ENCODE measurements around the gene TMEM212.

The TMEM212 gene

DNA sequence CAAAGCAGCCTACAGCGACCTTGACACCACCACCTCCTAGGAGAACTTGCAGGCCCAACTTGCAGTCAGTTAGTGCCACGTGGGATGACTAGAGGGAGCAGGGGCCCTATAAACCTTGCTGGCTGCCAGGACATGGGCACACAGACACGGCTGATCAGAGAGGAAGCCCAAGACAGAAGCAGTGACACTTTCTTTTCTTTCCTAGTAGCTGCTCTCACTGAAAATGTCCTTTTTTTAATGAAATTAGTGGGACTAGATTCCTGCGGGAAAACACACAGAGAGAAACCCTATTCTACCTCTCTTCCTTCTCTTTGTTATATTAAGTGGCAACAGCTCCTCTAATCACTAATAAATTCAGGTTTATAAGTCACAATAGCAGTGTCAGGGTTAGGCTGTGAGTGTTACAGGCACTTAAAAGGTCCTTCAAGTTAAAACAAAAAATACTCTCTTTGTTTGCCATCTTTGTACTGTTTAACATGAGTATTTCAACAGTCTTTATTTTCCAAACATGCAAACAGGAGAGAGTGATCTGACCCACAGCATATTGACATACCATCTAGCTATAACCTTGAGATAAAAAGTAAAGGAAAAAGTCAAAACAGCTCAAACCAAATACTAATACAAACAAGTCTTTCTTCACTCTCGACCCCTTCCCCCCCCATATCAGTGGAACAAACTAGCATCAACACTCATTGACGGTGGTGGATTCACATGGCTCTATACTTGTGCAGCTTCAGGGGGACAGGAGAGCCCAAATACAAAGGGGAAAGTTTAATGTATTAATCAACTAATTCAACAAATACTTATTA is 2.1 kb upstream of the TMEM212 start:
- no peak for DNase-seq
- Histone ChIP-seq H3K4me1 (ENCODE audit: control insufficient read depth, insufficient read depth, low read length, poor library complexity, severe bottlenecking) (no peaks in the 10 kb centered on the region), H3K27me3 (replicated peaks; ENCODE audit: control insufficient read depth, insufficient read depth, low read length, poor library complexity, severe bottlenecking) (no peaks in the 10 kb centered on the region), H3K36me3 (ENCODE audit: control insufficient read depth, insufficient read depth, low read length) (no peaks in the 10 kb centered on the region), H3K4me3 (ENCODE audit: insufficient read depth, low read depth, low read length, poor library complexity, severe bottlenecking) (no peak overlapping the region), H3K27ac (ENCODE audit: insufficient read depth, low read length, poor library complexity, severe bottlenecking) (no peak overlapping the region), H3K9me3 (ENCODE audit: control insufficient read depth, low read length) (no peaks in the 10 kb centered on the region)

DNA sequence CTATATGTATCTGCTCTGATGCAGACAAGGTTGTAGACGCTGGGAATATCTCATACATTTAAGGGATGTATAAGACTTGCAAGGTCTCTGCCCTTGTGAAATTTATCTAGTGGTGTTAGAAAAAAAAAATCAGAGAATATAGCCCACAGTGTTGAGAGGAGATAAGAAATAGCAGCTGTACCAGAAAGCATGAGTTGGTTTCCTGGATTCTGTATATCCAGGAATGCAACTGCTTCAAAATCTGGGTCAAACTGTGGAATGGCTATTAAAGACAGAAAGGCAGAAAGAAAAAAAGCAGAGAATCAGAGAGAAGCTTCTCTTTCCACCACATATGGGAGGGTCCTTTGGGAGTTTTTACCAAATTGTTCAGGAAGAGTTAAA is 1.5 kb upstream of the TMEM212 start:
- no peaks in the 10 kb centered on the region for H3K4me1 ChIP-seq (ENCODE audit: control insufficient read depth, insufficient read depth, low read length, poor library complexity, severe bottlenecking)
- DNase-seq = no peak
- H3K27ac ChIP-seq (ENCODE audit: insufficient read depth, low read length, poor library complexity, severe bottlenecking) = no peak overlapping the region
- no peaks in the 10 kb centered on the region for H3K36me3 ChIP-seq (ENCODE audit: control insufficient read depth, insufficient read depth, low read length)
- no peaks in the 10 kb centered on the region for H3K9me3 ChIP-seq (ENCODE audit: control insufficient read depth, low read length)
- H3K4me3 ChIP-seq (ENCODE audit: insufficient read depth, low read depth, low read length, poor library complexity, severe bottlenecking) = no peak overlapping the region
- H3K27me3 ChIP-seq (replicated peaks; ENCODE audit: control insufficient read depth, insufficient read depth, low read length, poor library complexity, severe bottlenecking) = no peaks in the 10 kb centered on the region

DNA sequence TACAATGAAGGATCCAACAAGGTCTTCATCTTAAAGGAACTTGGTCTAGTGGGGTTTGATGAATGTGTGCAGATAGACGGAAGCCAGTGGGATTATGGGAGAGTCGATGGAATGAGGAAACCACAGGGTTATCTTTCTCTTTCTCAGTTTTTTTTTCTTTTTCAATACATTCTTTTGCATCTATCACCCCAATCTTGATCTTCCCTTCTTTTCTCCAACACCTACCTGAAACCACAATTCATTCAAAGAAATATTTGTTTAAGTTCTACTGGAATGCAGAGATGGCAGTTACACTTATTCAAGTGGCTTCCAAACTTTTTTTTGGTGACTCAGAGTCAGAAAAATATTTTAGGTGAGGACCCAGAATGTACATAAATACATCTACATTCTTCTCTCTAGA is 1.7 kb downstream of the TMEM212 start:
- no peak for DNase-seq
- no peak overlapping the region for H3K27ac ChIP-seq (ENCODE audit: insufficient read depth, low read length, poor library complexity, severe bottlenecking)
- no peak overlapping the region for H3K4me3 ChIP-seq (ENCODE audit: insufficient read depth, low read depth, low read length, poor library complexity, severe bottlenecking)
- no peaks in the 10 kb centered on the region for H3K9me3 ChIP-seq (ENCODE audit: control insufficient read depth, low read length)
- H3K27me3 ChIP-seq (replicated peaks; ENCODE audit: control insufficient read depth, insufficient read depth, low read length, poor library complexity, severe bottlenecking) = no peaks in the 10 kb centered on the region
- H3K4me1 ChIP-seq (ENCODE audit: control insufficient read depth, insufficient read depth, low read length, poor library complexity, severe bottlenecking) = no peaks in the 10 kb centered on the region
- H3K36me3 ChIP-seq (ENCODE audit: control insufficient read depth, insufficient read depth, low read length) = no peaks in the 10 kb centered on the region

DNA sequence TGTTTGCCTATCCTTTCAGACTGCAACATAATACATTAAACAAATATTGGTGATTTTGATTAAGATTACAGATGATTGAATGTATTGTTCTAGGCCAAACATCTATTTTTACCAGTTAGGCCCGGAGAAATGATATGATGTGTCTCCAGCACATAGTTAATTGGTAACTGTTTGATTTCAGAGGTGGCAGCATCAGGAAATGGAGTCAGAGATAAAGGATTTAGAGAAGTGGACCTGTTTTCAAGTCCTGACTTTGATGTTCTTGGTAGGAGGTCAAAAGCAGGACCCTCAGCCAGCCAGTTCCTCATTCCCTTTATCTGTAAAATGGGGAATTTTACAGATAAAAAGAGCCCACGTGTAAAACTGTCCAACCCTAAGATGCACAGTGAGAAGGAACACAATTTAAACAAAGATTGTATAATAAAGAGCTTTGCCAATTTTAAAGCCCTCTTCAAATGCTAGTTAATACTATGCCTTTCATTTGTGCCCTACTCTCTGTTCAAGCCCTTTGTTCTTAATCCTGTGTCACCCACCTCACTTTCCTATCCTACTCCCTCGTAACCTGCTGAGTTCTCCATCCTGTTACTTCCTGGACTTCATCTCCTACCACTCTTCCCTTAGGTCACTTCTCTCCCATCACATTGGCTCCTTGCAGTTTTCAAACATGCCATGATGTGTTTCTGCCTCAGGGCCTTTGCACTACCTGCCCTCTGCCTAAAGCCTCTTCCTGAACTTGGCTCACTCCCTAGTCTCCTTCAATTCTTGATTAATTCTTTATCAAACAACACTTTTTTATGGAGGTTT is 2.5 kb downstream of the TMEM212 start:
- H3K27ac ChIP-seq (ENCODE audit: insufficient read depth, low read length, poor library complexity, severe bottlenecking) = no peak overlapping the region
- DNase-seq = no peak
- no peaks in the 10 kb centered on the region for H3K9me3 ChIP-seq (ENCODE audit: control insufficient read depth, low read length)
- no peaks in the 10 kb centered on the region for H3K36me3 ChIP-seq (ENCODE audit: control insufficient read depth, insufficient read depth, low read length)
- H3K27me3 ChIP-seq (replicated peaks; ENCODE audit: control insufficient read depth, insufficient read depth, low read length, poor library complexity, severe bottlenecking) = no peaks in the 10 kb centered on the region
- H3K4me3 ChIP-seq (ENCODE audit: insufficient read depth, low read depth, low read length, poor library complexity, severe bottlenecking) = no peak overlapping the region
- H3K4me1 ChIP-seq (ENCODE audit: control insufficient read depth, insufficient read depth, low read length, poor library complexity, severe bottlenecking) = no peaks in the 10 kb centered on the region

DNA sequence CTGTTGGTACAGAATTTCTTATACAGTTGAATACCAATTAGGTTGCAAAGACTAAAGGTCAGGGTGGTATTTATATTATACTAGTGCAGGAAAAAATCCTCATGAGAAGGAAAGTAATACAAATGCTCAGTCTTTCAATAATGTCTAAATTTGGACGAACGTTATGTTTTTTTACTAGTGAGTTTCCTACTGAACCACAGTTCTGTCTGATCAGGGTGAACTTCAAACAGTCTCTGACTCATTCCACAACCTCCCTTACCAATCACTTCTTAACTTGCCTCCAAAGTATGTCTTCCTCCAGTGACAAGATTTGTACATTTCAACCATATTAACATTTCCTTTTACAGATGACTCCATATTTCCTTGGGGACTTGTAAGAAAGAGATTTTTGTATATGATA is 3.4 kb downstream of the TMEM212 start:
- Histone ChIP-seq H3K9me3 (ENCODE audit: control insufficient read depth, low read length) (no peaks in the 10 kb centered on the region), H3K27ac (ENCODE audit: insufficient read depth, low read length, poor library complexity, severe bottlenecking) (no peak overlapping the region), H3K4me1 (ENCODE audit: control insufficient read depth, insufficient read depth, low read length, poor library complexity, severe bottlenecking) (no peaks in the 10 kb centered on the region), H3K36me3 (ENCODE audit: control insufficient read depth, insufficient read depth, low read length) (no peaks in the 10 kb centered on the region), H3K27me3 (replicated peaks; ENCODE audit: control insufficient read depth, insufficient read depth, low read length, poor library complexity, severe bottlenecking) (no peaks in the 10 kb centered on the region), H3K4me3 (ENCODE audit: insufficient read depth, low read depth, low read length, poor library complexity, severe bottlenecking) (no peak overlapping the region)
- DNase-seq = no peak

DNA sequence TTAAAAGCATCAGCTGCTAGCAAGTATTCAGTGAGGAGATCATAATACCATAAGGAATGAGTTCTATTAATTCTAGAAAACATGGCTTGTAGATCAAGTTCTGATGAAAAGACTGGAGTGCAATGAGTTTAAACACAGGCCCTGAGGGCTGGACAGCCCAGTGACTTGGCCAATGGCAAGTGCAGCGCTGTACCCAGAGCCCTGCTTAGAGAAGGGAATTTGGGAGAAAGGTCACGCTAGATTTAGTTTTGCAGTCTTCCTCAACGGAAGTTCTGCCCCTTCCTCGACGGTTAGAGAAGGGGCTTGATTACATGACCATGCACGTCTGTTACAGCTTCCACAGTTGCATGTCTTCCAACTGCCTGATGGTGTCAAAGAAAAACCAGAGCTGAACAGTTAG is 4.0 kb downstream of the TMEM212 start:
- Histone ChIP-seq H3K4me1 (ENCODE audit: control insufficient read depth, insufficient read depth, low read length, poor library complexity, severe bottlenecking) (no peaks in the 10 kb centered on the region), H3K27me3 (replicated peaks; ENCODE audit: control insufficient read depth, insufficient read depth, low read length, poor library complexity, severe bottlenecking) (no peaks in the 10 kb centered on the region), H3K27ac (ENCODE audit: insufficient read depth, low read length, poor library complexity, severe bottlenecking) (no peak overlapping the region), H3K36me3 (ENCODE audit: control insufficient read depth, insufficient read depth, low read length) (no peaks in the 10 kb centered on the region), H3K4me3 (ENCODE audit: insufficient read depth, low read depth, low read length, poor library complexity, severe bottlenecking) (no peak overlapping the region), H3K9me3 (ENCODE audit: control insufficient read depth, low read length) (no peaks in the 10 kb centered on the region)
- no peak for DNase-seq

DNA sequence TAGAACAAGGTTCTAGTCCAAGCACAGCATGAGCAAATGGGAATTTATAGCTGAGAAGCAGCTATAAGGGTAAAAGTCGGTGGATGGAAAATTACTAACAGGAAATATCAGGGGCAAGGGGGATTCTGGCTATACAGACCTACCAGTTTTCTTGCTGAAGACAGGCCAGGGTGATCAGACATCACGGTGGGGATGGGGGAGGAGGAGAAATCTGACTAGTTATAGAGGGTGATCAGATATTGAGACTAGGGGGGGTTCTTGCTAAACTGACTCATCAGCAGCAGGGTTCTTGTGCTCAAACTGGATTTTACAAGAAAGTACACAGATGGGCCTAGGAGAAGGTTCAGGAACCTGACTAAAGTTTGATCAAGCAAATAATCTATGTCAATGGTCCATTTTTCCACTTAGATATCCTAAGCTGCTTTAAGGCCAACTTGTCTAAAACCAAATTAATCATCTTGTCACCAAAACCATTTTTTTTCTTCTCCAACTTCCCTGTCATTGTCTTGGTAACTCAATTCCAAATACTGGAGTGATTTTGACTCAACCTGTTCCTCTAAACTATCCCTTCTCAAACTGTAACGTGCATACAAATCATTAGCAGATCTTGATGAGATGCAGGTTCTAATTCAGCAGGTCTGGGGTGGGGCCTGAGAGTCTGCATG is 4.6 kb downstream of the TMEM212 start:
- Histone ChIP-seq H3K36me3 (ENCODE audit: control insufficient read depth, insufficient read depth, low read length) (no peaks in the 10 kb centered on the region), H3K4me1 (ENCODE audit: control insufficient read depth, insufficient read depth, low read length, poor library complexity, severe bottlenecking) (no peaks in the 10 kb centered on the region), H3K9me3 (ENCODE audit: control insufficient read depth, low read length) (no peaks in the 10 kb centered on the region), H3K27me3 (replicated peaks; ENCODE audit: control insufficient read depth, insufficient read depth, low read length, poor library complexity, severe bottlenecking) (no peaks in the 10 kb centered on the region), H3K27ac (ENCODE audit: insufficient read depth, low read length, poor library complexity, severe bottlenecking) (no peak overlapping the region), H3K4me3 (ENCODE audit: insufficient read depth, low read depth, low read length, poor library complexity, severe bottlenecking) (no peak overlapping the region)
- no peak for DNase-seq

DNA sequence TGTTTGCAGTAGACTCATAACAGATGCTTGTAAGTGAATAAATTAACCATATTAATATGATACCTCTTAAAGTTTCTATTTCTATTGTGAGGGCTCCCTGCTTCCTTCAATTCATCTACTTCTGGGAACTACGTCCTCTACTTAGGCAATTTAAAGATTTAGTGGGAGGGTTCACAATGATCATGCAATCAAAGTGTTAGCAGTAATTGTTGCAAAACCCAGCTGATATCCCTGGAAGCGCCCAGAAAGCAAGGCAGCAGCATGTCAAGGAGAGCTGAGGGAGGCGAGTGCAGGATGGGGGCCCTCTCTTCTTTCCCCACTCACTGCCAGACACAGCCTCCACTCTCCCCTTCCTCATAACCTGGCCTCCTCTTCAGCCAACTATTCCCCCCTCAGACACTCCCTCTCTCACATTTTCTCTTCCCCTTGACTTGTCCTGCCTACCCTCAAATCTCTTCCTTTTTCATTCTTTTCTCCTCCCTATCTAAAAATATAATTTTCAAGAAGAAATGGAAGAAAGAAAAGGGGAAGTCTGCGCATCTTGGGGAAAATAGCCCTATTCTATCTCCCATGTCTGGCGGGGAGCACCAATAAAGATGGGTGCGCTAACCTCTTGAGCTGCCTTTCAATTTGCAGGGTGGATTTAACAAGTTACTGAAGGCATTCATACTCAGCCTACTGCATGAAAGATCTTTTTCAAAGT is 6.6 kb downstream of the TMEM212 start:
- Histone ChIP-seq H3K9me3 (ENCODE audit: control insufficient read depth, low read length) (no peaks in the 10 kb centered on the region), H3K36me3 (ENCODE audit: control insufficient read depth, insufficient read depth, low read length) (no peaks in the 10 kb centered on the region), H3K27ac (ENCODE audit: insufficient read depth, low read length, poor library complexity, severe bottlenecking) (no peak overlapping the region), H3K4me1 (ENCODE audit: control insufficient read depth, insufficient read depth, low read length, poor library complexity, severe bottlenecking) (no peaks in the 10 kb centered on the region), H3K27me3 (replicated peaks; ENCODE audit: control insufficient read depth, insufficient read depth, low read length, poor library complexity, severe bottlenecking) (no peaks in the 10 kb centered on the region), H3K4me3 (ENCODE audit: insufficient read depth, low read depth, low read length, poor library complexity, severe bottlenecking) (no peak overlapping the region)
- DNase-seq = no peak

DNA sequence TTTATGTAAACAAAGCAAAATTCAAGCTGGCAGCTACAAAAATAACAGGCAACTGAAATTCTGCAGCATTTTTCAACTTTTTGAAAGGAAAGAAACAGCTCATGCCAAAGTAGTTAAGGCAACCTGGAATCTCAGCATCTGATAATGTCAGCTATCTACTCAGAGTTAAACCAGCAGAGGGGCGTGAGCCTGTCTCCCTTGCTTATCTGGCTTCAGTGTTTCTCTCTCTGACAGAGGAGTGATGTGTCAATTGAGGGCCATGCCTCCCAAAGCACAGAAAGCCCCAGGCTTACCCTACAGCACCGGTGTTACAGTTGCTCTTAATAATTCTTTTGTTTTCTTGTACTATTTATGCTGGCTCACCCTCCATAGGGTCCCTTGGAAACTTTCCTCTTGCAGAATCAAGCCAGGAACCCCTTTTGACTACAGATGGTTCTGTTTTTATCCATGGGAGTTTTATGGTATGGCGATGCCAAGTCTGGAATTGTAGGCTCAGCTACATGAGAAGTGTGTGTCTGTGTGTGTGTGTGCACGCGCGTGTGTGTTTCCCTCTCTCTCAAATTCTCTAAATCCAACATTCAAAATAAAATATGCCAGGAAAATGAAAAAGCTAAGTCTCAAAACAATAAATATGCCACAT is 7.3 kb downstream of the TMEM212 start:
- H3K4me3 ChIP-seq (ENCODE audit: insufficient read depth, low read depth, low read length, poor library complexity, severe bottlenecking) = no peak overlapping the region
- H3K9me3 ChIP-seq (ENCODE audit: control insufficient read depth, low read length) = no peaks in the 10 kb centered on the region
- no peak overlapping the region for H3K27ac ChIP-seq (ENCODE audit: insufficient read depth, low read length, poor library complexity, severe bottlenecking)
- no peak for DNase-seq
- no peaks in the 10 kb centered on the region for H3K27me3 ChIP-seq (replicated peaks; ENCODE audit: control insufficient read depth, insufficient read depth, low read length, poor library complexity, severe bottlenecking)
- no peaks in the 10 kb centered on the region for H3K36me3 ChIP-seq (ENCODE audit: control insufficient read depth, insufficient read depth, low read length)
- no peaks in the 10 kb centered on the region for H3K4me1 ChIP-seq (ENCODE audit: control insufficient read depth, insufficient read depth, low read length, poor library complexity, severe bottlenecking)
